ENCODE data around the gene TSPAN17.
"Not testable (repeated sequence)": the region's sequence is repeated elsewhere in the genome, so short reads cannot be mapped to it uniquely, and the experiment has no call there.

Gene TSPAN17, protein sequence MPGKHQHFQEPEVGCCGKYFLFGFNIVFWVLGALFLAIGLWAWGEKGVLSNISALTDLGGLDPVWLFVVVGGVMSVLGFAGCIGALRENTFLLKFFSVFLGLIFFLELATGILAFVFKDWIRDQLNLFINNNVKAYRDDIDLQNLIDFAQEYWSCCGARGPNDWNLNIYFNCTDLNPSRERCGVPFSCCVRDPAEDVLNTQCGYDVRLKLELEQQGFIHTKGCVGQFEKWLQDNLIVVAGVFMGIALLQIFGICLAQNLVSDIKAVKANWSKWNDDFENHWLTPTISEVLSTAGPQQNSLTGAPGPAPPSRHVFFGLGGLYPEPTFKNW

DNA sequence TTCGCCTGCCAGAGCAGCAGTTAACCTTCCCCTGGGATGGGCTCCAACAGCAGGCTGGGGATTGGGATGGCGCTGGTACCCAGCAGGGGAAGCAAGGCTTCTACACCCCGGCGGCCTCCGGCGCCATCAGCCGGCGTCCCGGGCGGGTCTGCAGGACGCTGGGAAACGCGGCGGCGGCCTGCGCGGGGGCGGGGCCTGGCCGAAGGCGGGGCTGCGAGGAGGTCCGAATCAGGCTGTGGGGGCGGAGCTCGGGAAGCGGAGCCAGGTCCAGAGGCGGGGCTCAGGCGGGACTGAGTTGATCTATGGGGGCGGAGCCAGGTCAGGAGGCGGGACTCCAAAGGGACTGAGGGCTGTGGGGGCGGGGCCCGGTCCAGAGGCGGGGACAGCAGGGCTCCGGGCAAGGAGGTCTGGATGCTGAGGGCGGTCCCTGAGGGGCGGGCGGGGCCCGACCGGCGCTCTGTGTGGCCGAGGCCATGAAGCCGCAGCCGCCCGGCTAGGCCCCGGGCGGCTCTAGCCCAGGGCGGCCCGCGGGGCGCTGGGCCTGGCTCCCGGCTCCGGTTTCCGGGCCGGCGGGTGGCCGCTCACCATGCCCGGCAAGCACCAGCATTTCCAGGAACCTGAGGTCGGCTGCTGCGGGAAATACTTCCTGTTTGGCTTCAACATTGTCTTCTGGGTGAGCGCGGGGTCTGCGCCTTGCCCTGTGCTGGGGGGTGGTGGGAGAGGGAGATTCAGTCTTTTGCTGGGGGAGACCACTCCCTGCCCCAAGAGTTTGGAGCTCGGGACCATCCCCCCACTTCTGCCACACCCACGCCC, at the start of gene TSPAN17:
Gene TSPAN17 (plus strand): TSS at position 455 of the 813 bp plus-strand sequence. CDS start 132 bp downstream, at position 587.
- peak; percentile 70 for DNase-seq

GRCh38 chr5:176599749-176600430, 47.4 kb upstream of the TSPAN17 start:
- DNase-seq, result not testable (repeated sequence)

DNA sequence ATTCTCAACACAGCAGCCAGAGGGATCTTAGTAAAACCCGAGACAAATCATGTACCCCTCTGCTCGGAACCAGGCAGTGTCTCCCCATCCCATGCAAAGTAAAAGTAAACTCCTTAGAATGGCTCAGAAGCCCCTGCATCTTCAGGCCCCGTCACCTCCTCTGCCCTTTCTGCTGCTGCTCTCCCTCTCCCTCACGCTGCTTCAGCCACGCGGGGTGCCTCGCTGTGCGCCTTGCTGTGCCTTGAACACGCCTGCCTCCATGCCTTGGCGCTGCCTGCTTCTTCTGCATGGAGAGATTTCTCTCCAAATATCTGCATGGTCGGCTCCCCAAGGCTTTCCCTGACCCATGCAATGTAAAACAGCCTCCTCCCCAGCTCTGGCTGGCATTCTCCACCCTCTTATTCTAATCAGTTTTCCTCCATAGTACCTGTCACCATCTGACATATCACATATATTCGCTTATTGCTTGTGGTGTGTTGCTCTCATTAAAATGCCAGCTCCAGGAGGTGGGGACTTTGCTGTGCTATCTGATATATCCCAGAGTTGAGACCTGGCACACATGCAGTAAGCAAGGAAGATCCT, 45.3 kb upstream of the TSPAN17 start:
- no peak for DNase-seq

- DNase-seq, result no peak
Measured at GRCh38 chr5:176603091-176603490, 44.2 kb upstream of the TSPAN17 start.

DNA sequence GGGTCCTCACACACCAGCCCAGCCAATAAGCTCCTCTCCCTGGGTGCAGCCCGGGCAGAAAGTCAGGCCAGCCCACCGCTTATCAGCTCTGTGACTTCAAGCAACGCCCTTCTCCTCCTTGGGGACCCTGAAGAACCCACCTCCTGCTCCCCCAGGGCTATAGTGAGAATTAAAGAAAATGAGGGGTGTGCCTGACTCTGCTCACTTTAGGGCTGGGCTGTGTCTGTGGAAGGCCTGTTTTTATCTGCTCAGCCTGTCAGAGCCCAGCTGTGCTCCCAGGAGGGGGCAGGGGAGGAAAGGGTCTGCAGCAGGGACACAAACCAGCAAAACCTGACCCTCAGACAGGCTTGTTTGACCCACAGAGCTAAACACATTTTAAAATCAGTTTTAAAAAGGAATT, 41.3 kb upstream of the TSPAN17 start:
- DNase-seq, result no peak

- no peak for DNase-seq
Measured at GRCh38 chr5:176606875-176607274, 40.4 kb upstream of the TSPAN17 start.

- no peak for DNase-seq
Measured at GRCh38 chr5:176608142-176608705, 39.1 kb upstream of the TSPAN17 start.

DNA sequence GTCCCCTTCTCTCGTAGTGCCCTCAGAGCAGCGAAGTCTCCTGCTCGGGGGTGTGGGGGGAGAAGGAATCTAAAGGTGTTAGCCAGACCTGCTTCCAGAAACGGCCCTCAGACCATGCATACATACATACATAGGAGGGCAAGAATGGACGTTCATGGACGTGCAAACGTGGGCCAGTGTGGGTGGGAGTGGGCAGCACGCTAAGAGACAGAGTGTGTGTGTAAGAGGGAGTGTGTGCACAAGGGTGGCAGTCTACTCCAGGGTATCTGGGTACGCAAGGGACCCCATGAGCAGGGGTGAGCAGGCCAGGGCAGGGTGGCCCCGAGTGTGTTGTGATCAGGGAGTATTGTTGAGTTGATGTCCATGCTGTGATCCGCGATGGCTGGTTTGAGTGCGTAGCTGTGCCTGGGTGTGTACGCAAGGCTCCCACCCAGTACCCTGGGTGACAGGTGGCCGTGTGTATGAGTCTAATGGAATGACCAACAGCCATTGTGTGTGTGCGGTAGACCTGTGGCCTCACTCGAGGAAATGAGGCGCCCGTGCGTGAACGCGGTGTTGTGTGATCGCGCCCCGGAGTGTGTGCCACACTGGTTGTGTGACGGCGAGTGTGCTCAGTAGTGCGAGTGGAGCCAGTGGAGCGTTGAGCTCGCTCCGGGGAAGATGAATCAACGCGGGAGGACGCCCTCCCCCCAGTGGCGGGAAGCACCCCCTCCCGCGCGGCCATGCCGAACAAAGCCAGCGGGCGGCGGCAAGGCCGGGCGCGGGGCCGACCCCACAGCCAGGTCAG, 38.2 kb upstream of the TSPAN17 start:
- no peak for DNase-seq

GRCh38 chr5:176609724-176610434, 37.4 kb upstream of the TSPAN17 start, which contains the start of gene GPRIN1:
Gene GPRIN1 (minus strand): TSS chr5:176610156. CDS start chr5:176599834, 10,322 bp downstream.
- DNase-seq, result no peak

- no peak for DNase-seq
Measured at GRCh38 chr5:176610435-176610773, 36.9 kb upstream of the TSPAN17 start.

GRCh38 chr5:176611435-176611834, 35.8 kb upstream of the TSPAN17 start:
- no peak for DNase-seq

- no peak for DNase-seq
Measured at GRCh38 chr5:176612008-176612407, 35.3 kb upstream of the TSPAN17 start.

GRCh38 chr5:176612855-176613254, 34.4 kb upstream of the TSPAN17 start:
- no peak for DNase-seq

GRCh38 chr5:176614805-176615478, 32.3 kb upstream of the TSPAN17 start:
- no peak for DNase-seq

- no peak for DNase-seq
Measured at GRCh38 chr5:176616511-176616910, 30.8 kb upstream of the TSPAN17 start.

DNA sequence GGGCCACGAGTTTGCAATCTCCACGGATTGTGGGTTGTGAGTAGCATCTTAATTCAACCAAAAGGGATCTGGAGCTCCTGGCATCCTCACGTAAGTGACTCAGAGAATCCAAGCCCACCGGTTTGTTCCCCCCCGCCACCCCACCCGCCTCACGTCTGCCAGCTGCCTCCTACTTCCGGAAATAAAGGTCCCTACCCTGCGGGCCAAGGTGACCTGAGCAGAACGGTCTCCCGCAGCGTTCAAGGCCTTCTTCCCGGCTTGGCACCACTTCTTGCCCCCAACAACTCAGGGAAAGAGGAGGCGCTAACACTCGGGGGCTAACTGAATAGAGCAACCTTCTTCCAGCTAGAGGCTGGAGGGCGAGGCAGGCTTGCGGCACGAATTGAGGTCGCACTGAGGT, 28.5 kb upstream of the TSPAN17 start:
- DNase-seq, result no peak

- DNase-seq, result no peak
Measured at GRCh38 chr5:176619203-176619568, 28.1 kb upstream of the TSPAN17 start.

DNA sequence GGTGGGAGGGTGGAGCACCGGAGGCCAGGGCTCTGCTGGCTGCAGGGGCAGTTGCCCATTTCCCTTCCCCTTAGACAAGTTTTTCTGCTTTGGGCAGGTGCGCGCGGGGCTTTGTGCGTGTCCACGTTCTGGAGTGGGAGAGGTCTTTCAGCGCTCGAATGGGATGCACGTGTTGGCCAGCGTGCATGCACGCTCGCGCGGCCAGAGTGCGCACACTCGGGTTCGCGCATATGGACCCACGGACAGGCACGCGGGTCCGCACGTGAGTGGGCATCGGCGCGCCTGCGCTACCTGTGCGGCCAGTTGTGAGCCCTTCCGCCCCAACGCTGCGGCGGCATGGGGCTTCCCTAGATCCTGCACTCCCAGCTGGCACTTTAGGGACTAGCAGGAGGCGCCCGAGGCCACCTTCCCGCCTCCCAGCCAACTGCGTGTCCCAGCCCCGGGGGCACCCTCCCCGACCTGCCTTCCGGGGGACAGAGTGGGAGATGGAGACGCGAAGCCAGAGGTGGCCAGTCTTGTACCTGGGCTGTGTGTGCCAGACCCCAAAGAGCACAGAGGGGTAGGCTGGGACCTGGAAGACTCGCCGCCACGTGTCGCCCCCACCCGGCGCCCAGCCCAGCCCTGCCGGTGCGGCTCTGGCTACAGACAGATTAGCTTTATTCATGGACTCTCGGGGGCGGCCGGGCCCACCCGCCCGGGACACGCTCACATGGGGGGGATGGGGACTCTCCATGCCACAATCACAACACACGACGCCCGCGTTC, 27.5 kb upstream of the TSPAN17 start:
- no peak for DNase-seq

DNA sequence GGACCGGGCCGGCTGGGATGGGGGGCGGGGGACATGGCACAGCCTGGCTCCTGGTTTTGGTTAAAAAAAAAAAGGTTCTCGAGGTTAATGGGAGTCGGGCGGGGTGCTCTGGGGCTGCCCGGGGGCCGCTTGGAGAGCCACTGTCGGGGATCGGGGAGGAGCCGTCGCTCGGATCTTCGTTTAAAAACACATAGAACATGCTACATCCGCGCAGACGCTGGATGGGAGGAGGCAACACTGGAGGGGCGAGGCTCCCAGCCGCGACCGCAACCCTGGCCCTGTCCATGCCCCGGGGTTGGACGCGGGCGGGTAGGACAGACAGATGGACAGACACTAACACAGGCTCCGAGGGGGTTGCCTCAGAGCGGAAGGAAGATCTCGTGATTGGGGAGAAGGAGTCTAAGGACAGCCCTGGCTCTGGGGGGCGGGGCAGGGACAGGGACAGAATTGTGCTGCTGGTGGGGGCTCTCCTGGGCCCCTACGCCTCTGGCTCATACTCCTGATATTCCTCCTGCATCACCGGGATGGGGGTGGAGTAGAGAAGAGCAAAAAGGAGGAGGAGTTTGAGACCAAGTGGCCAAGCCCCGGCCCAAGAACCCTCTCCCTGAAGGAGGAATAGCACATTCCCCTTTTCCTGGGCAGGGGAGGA, 26.8 kb upstream of the TSPAN17 start:
- no peak for DNase-seq
